NB4 (cell line): ENCODE data around the gene ANO7.

Source experiments
- DNase-seq: peaks from one replicate; pipeline ENCODE4 v3.0.0; 2010; ENCODE audit warnings: low read depth
- H3K4me3 ChIP-seq: one replicate; pipeline ENCODE4 v1.5.1; 2011; ENCODE audit warnings: mild to moderate bottlenecking, low read depth, low read length, moderate library complexity
- CTCF ChIP-seq: IDR thresholded peaks from one replicate; pipeline ENCODE4 v1.5.1; 2012; ENCODE audit warnings: low read depth, low read length
- MAX ChIP-seq: IDR thresholded peaks from 2 replicates; pipeline ENCODE4 v1.6.1; 2011; ENCODE audit warnings: low read depth, low read length
- MYC ChIP-seq: IDR thresholded peaks from 2 replicates; pipeline ENCODE4 v1.6.1; 2011; ENCODE audit warnings: low read depth, low read length
- POLR2A ChIP-seq: IDR thresholded peaks from 2 replicates; pipeline ENCODE4 v1.6.1; 2011; ENCODE audit warnings: mild to moderate bottlenecking; ENCODE audit not compliant: insufficient read length; ENCODE audit errors: extremely low read depth

The ANO7 gene

GRCh38 chr2:241232736-241233575 is 44.5 kb downstream of the ANO7 start:
- DNase-seq = no peak
- H3K4me3 ChIP-seq = no peak overlapping the region
- no peak for TF ChIP-seq POLR2A
- no peak for TF ChIP-seq MYC
- no peak for TF ChIP-seq MAX
- no peak for TF ChIP-seq CTCF

GRCh38 chr2:241234066-241234790 is 45.8 kb downstream of the ANO7 start:
- TF ChIP-seq MYC (no peak), POLR2A (no peak), CTCF (no peak), MAX (no peak)
- no peak overlapping the region for H3K4me3 ChIP-seq
- DNase-seq = no peak

- no peak for TF ChIP-seq POLR2A
- TF ChIP-seq MYC = no peak
- TF ChIP-seq CTCF = no peak
- no peak for TF ChIP-seq MAX
- DNase-seq = no peak
- no peak overlapping the region for H3K4me3 ChIP-seq
These were observed 46.7 kb downstream of the ANO7 start for GRCh38 chr2:241234962-241235740.

- no peak overlapping the region for H3K4me3 ChIP-seq
- TF ChIP-seq MAX (no peak), MYC (no peak), CTCF (no peak), POLR2A (no peak)
- DNase-seq = no peak
These were observed 47.5 kb downstream of the ANO7 start for GRCh38 chr2:241235859-241236593.

GRCh38 chr2:241237047-241237446 is 48.6 kb downstream of the ANO7 start:
- TF ChIP-seq MYC (no peak), POLR2A (no peak), CTCF (no peak), MAX (no peak)
- H3K4me3 ChIP-seq = no peak overlapping the region
- no peak for DNase-seq
